HepG2 (cell line): Measurements from ENCODE around the gene VPS37B. TPM values are rescaled to one million over a fixed set of nuclear protein-coding genes. Genes with fewer than 3 reads are reported as not detected.

Experiments
- CENPT ChIP-seq: sonication (generic); formaldehyde crosslinking; IDR thresholded peaks from 2 replicates; pipeline ENCODE4 v1.8.0; 2022; ENCODE audit warnings: low read depth, mild to moderate bottlenecking, moderate library complexity, missing genetic modification reagents
- FOXA1 ChIP-seq, 2 experiments: fragments of 450-650 bp in 1 of 2; sonication (generic) in 1 of 2; formaldehyde crosslinking in 1 of 2; IDR thresholded peaks; 2 replicates each; pipeline versions ENCODE4 v1.4.0 to v1.6.1; 2016 to 2020; ENCODE audit warnings: missing genetic modification reagents in 1 of 2
- KLF16 ChIP-seq, 2 experiments: sonication (generic) in 1 of 2; formaldehyde crosslinking in 1 of 2; IDR thresholded peaks; 2 replicates each; pipeline versions ENCODE4 v1.6.1 to v1.8.0; 2016 to 2023; ENCODE audit warnings: missing genetic modification reagents in 2 of 2, missing compliant biosample characterization in 1 of 2
- LCORL ChIP-seq, 2 experiments: fragments of 450-650 bp in 1 of 2; sonication (generic) in 1 of 2; formaldehyde crosslinking in 1 of 2; IDR thresholded peaks; 2 replicates each; pipeline versions ENCODE4 v1.5.0 to v1.6.1; 2017 to 2020; ENCODE audit warnings: antibody characterized with exemption in 1 of 2, missing genetic modification reagents in 1 of 2
- PCBP2 ChIP-seq: fragments of 200-400 bp; formaldehyde crosslinking; optimal IDR thresholded peaks from 2 replicates; pipeline ENCODE3; 2018; ENCODE audit warnings: low read length, low read depth; ENCODE audit not compliant: poor library complexity, severe bottlenecking
- PHF5A ChIP-seq: IDR thresholded peaks from one replicate; pipeline ENCODE4 v1.6.1; 2018; ENCODE audit warnings: low read depth, missing genetic modification reagents; ENCODE audit not compliant: unreplicated experiment
- POLR2A ChIP-seq, 2 experiments: IDR thresholded peaks; 2 replicates each; pipeline ENCODE4 v1.6.1; 2011; ENCODE audit warnings: low read depth in 2 of 2, low read length in 2 of 2, mild to moderate bottlenecking in 1 of 2, moderate library complexity in 1 of 2; ENCODE audit not compliant: insufficient read depth in 1 of 2
- SMARCC2 ChIP-seq: fragments of 450-650 bp; IDR thresholded peaks from 2 replicates; pipeline ENCODE4 v1.6.1; 2017; ENCODE audit warnings: antibody characterized with exemption, mild to moderate bottlenecking
- SRY ChIP-seq: sonication (generic); formaldehyde crosslinking; IDR thresholded peaks from 2 replicates; pipeline ENCODE4 v1.8.0; 2022; ENCODE audit warnings: mild to moderate bottlenecking, missing genetic modification reagents
- U2AF2 ChIP-seq: fragments of 200-400 bp; formaldehyde crosslinking; IDR thresholded peaks from 2 replicates; pipeline ENCODE4 v1.6.1; 2017; ENCODE audit warnings: low read depth, mild to moderate bottlenecking, low read length
- UBTF ChIP-seq: sonication (generic); formaldehyde crosslinking; IDR thresholded peaks from 2 replicates; pipeline ENCODE4 v1.4.0; 2020; ENCODE audit warnings: mild to moderate bottlenecking, missing genetic modification reagents
- ZNF407 ChIP-seq: sonication (generic); formaldehyde crosslinking; IDR thresholded peaks from one replicate; pipeline ENCODE4 v1.5.1; 2020; ENCODE audit warnings: mild to moderate bottlenecking, missing genetic modification reagents; ENCODE audit errors: not compliant biosample characterization
- ZNF569 ChIP-seq: sonication (generic); formaldehyde crosslinking; IDR thresholded peaks from 2 replicates; pipeline ENCODE4 v1.5.0; 2020; ENCODE audit warnings: mild to moderate bottlenecking, missing genetic modification reagents, moderate library complexity, borderline replicate concordance
- ZNF768 ChIP-seq: sonication (generic); formaldehyde crosslinking; IDR thresholded peaks from 2 replicates; pipeline ENCODE4 v1.4.0; 2020; ENCODE audit warnings: missing genetic modification reagents
- polyA plus RNA-seq, 8 experiments: library from polyadenylated mRNA; depleted of rRNA in 3 of 8; stranded (reverse) in 7 of 8; unstranded in 1 of 8; fragments of >200 nt; fragmentation: Illumina TruSeq in 4 of 8; extraction: Trizol in 4 of 8; gene quantifications; 2 replicates each; pipeline versions ENCODE4 v1.2.1 to v1.2.3, GENCODE V29; 2011 to 2016; ENCODE audit warnings: low read depth in 4 of 8, missing spikeins in 1 of 8, mixed read lengths in 1 of 8; ENCODE audit not compliant: insufficient read depth in 1 of 8
- total RNA-seq, 5 experiments: library from RNA; depleted of rRNA; stranded (reverse); fragments of >200 nt; fragmentation: Illumina TruSeq; extraction: Trizol; gene quantifications; 2 replicates each; pipeline ENCODE4 v1.2.3, GENCODE V29; 2016; ENCODE audit warnings: low read depth in 1 of 5
- TF ChIP-seq, protein P1 (sequence below): sonication (generic); formaldehyde crosslinking; IDR thresholded peaks from 2 replicates; pipeline ENCODE4 v1.8.1; 2023; ENCODE audit warnings: mild to moderate bottlenecking, missing genetic modification reagents, borderline replicate concordance
- TF ChIP-seq, protein P2 (sequence below): sonication (generic); formaldehyde crosslinking; IDR thresholded peaks from 2 replicates; pipeline ENCODE4 v1.4.0; 2020; ENCODE audit warnings: missing genetic modification reagents

The VPS37B gene
- total and polyA plus RNA-seq, 2 of the 13 experiments (the other 11 are each of a cell fraction or from before 2014, with no cell fraction given) = 4.6 to 5.3 TPM

- TF ChIP-seq UBTF (CRISPR knock-in tag) (no peak), POLR2A (IDR thresholded peaks at IDR 0.05; ENCODE audit: insufficient read depth in 1 of 2, low read depth in 2 of 2, low read length in 2 of 2) (0 out of 4 replicates have a peak, but pooled peaks of 1 of the 2 experiments have one; percentile 24), ZNF768 (no peak), U2AF2 (no peak), PHF5A (no peak), SRY (0 out of 2 replicates have a peak, but pooled peaks have one; percentile 33), PCBP2 (no peak), CENPT (CRISPR knock-in tag) (no peak), FOXA1 (IDR thresholded peaks at IDR 0.05) (no peak), FOXA1 (CRISPR knock-in tag; IDR thresholded peaks at IDR 0.05) (peak; percentile 66), LCORL (IDR thresholded peaks at IDR 0.05) (no peak), LCORL (CRISPR knock-in tag; IDR thresholded peaks at IDR 0.05) (no peak), ZNF569 (CRISPR knock-in tag) (no peak), ZNF407 (CRISPR knock-in tag) (no peak), SMARCC2 (no peak), KLF16 (CRISPR knock-in tag; IDR thresholded peaks at IDR 0.05) (no peak)
- TF ChIP-seq, protein P1, sequence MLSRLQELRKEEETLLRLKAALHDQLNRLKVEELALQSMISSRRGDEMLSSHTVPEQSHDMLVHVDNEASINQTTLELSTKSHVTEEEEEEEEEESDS (CRISPR knock-in tag) = no peak
- TF ChIP-seq, protein P2, sequence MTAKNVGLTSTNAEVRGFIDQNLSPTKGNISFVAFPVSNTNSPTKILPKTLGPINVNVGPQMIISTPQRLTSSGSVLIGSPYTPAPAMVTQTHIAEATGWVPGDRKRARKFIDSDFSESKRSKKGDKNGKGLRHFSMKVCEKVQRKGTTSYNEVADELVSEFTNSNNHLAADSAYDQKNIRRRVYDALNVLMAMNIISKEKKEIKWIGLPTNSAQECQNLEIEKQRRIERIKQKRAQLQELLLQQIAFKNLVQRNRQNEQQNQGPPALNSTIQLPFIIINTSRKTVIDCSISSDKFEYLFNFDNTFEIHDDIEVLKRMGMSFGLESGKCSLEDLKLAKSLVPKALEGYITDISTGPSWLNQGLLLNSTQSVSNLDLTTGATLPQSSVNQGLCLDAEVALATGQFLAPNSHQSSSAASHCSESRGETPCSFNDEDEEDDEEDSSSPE (CRISPR knock-in tag) = no peak
Observed at GRCh38 chr12:122865268-122866231, 30.4 kb downstream of the VPS37B start (continued).
